ENCODE data around the gene THOC2. TPM values are rescaled to one million over a fixed set of nuclear protein-coding genes. Genes with fewer than 3 reads are reported as not detected.
"Not testable (repeated sequence)": the region's sequence is repeated elsewhere in the genome, so short reads cannot be mapped to it uniquely, and the experiment has no call there.

The THOC2 gene
- total RNA-seq, 1 experiment from 2014 or later, result 54.4 TPM

GRCh38 chrX:123675154-123675553 lies 57.7 kb downstream of the THOC2 start:
- DNase-seq (ENCODE audit: low spot score), result no peak

GRCh38 chrX:123673813-123674212 lies 59.0 kb downstream of the THOC2 start:
- DNase-seq (ENCODE audit: low spot score), result no peak

- peak; percentile 62 for DNase-seq (ENCODE audit: low spot score)
Observed at GRCh38 chrX:123665197-123665596, 67.7 kb downstream of the THOC2 start.

GRCh38 chrX:123664467-123665167 lies 68.2 kb downstream of the THOC2 start:
- DNase-seq (ENCODE audit: low spot score), result not testable (repeated sequence)

GRCh38 chrX:123663720-123664119 lies 69.1 kb downstream of the THOC2 start:
- DNase-seq (ENCODE audit: low spot score), result not testable (repeated sequence)

- not testable (repeated sequence) for DNase-seq (ENCODE audit: low spot score)
Observed at GRCh38 chrX:123656507-123656906, 76.3 kb downstream of the THOC2 start.

GRCh38 chrX:123648811-123649181 lies 84.1 kb downstream of the THOC2 start:
- DNase-seq (ENCODE audit: low spot score), result not testable (repeated sequence)

- DNase-seq (ENCODE audit: low spot score), result peak; percentile 86
Observed at GRCh38 chrX:123648028-123648810, 84.6 kb downstream of the THOC2 start.

GRCh38 chrX:123647244-123647643 lies 85.6 kb downstream of the THOC2 start:
- no peak for DNase-seq (ENCODE audit: low spot score)

- DNase-seq (ENCODE audit: low spot score), result no peak
Observed at GRCh38 chrX:123629502-123629901, 103.3 kb downstream of the THOC2 start.

GRCh38 chrX:123626962-123627361 lies 105.9 kb downstream of the THOC2 start:
- no peak for DNase-seq (ENCODE audit: low spot score)

GRCh38 chrX:123625952-123626351 lies 106.9 kb downstream of the THOC2 start:
- DNase-seq (ENCODE audit: low spot score), result no peak

GRCh38 chrX:123625477-123625876 lies 107.4 kb downstream of the THOC2 start:
- DNase-seq (ENCODE audit: low spot score), result no peak

GRCh38 chrX:123617007-123617406 lies 115.8 kb downstream of the THOC2 start:
- no peak for DNase-seq (ENCODE audit: low spot score)

- DNase-seq (ENCODE audit: low spot score), result no peak
Observed at GRCh38 chrX:123610915-123611314, 121.9 kb downstream of the THOC2 start.

- DNase-seq (ENCODE audit: low spot score), result no peak
Observed at GRCh38 chrX:123607806-123608205, 125.0 kb downstream of the THOC2 start.

- no peak for DNase-seq (ENCODE audit: low spot score)
Observed at GRCh38 chrX:123607270-123607669, 125.6 kb downstream of the THOC2 start.

- no peak for DNase-seq (ENCODE audit: low spot score)
Observed at GRCh38 chrX:123603491-123603890, 129.4 kb downstream of the THOC2 start.

- DNase-seq (ENCODE audit: low spot score), result no peak
Observed at GRCh38 chrX:123601437-123601836, 131.4 kb downstream of the THOC2 start.

- DNase-seq (ENCODE audit: low spot score), result no peak
Observed at GRCh38 chrX:123600181-123600580, 132.7 kb downstream of the THOC2 start.

GRCh38 chrX:123590842-123591486 lies 141.9 kb downstream of the THOC2 start:
- no peak for DNase-seq (ENCODE audit: low spot score)

- DNase-seq (ENCODE audit: low spot score), result no peak
Observed at GRCh38 chrX:123588723-123589122, 144.1 kb downstream of the THOC2 start.

- DNase-seq (ENCODE audit: low spot score), result no peak
Observed at GRCh38 chrX:123581586-123581985, 151.3 kb downstream of the THOC2 start.

All from HT-29 (cell line).